IMR-90 (cell line): ENCODE results near the gene TMEM45A. TPM values are rescaled to one million over a fixed set of nuclear protein-coding genes. Genes with fewer than 3 reads are reported as not detected.

Source experiments
- ATAC-seq: fragments of 200-7000 bp; cut with Tn5 transposase; 2 replicates; pipeline ENCODE4 v1.9.1; 2020; ENCODE audit warnings: low read depth, mild to moderate bottlenecking, moderate library complexity
- BruUV-seq: library from RNA; stranded (reverse); fragments of 400-500 nt; replicated peaks from 2 replicates; lab custom pipeline; 2021; lab: Mats Ljungman, UMichigan
- CTCF ChIA-PET: fragments of 300-600 bp; formaldehyde crosslinking; extraction: SDS; loops from one replicate; lab custom pipeline; 2021; ENCODE audit warnings: antibody characterized with exemption; lab: Yijun Ruan, JAX
- POLR2A ChIA-PET: fragments of 300-600 bp; sonication (Branson Sonifier 250); formaldehyde crosslinking; loops from one replicate; lab custom pipeline; 2022; ENCODE audit warnings: antibody characterized with exemption; ENCODE audit not compliant: unreplicated experiment; lab: Charles Lee
- DNase-seq: peaks from one replicate; pipeline ENCODE4 v3.0.0; 2013
- H2AFZ ChIP-seq: replicated peaks from 2 replicates; pipeline ENCODE3; 2013; ENCODE audit warnings: low read length, mild to moderate bottlenecking; ENCODE audit not compliant: poor library complexity
- H2AK5ac ChIP-seq: 2 replicates; pipeline ENCODE4 v1.6.1; 2013; ENCODE audit warnings: low read depth, low read length, inconsistent platforms
- H2AK9ac ChIP-seq: replicated peaks from 2 replicates; pipeline ENCODE3; 2013; ENCODE audit warnings: mild to moderate bottlenecking, low read depth, low read length, moderate library complexity; ENCODE audit not compliant: poor library complexity
- H2BK120ac ChIP-seq: 2 replicates; pipeline ENCODE4 v1.6.1; 2013; ENCODE audit warnings: low read depth, low read length, inconsistent platforms
- H2BK15ac ChIP-seq: 3 replicates; pipeline ENCODE4 v1.6.1; 2013; ENCODE audit warnings: low read depth, low read length, inconsistent platforms
- H2BK20ac ChIP-seq: 2 replicates; pipeline ENCODE4 v1.6.1; 2013; ENCODE audit warnings: low read depth, mild to moderate bottlenecking, inconsistent platforms, low read length, moderate library complexity
- H2BK5ac ChIP-seq: 2 replicates; pipeline ENCODE4 v1.6.1; 2013; ENCODE audit warnings: mild to moderate bottlenecking, low read depth, low read length, inconsistent platforms; ENCODE audit not compliant: poor library complexity, severe bottlenecking
- H3K14ac ChIP-seq: replicated peaks from 2 replicates; pipeline ENCODE4 v1.6.1; 2013; ENCODE audit warnings: low read depth, low read length, inconsistent platforms
- H3K18ac ChIP-seq: 2 replicates; pipeline ENCODE4 v1.6.1; 2013; ENCODE audit warnings: low read depth, low read length, control low read depth
- H3K23ac ChIP-seq: 2 replicates; pipeline ENCODE4 v1.6.1; 2013; ENCODE audit warnings: low read depth, low read length, inconsistent platforms
- H3K27ac ChIP-seq: 2 replicates; pipeline ENCODE4 v1.5.1; 2013; ENCODE audit warnings: mild to moderate bottlenecking, control low read depth, low read length; ENCODE audit not compliant: insufficient read depth
- H3K27me3 ChIP-seq: 2 replicates; pipeline ENCODE4 v1.6.1; 2013; ENCODE audit warnings: low read length; ENCODE audit not compliant: control insufficient read depth, insufficient read depth
- H3K36me3 ChIP-seq: 2 replicates; pipeline ENCODE4 v1.6.1; 2013; ENCODE audit warnings: low read length, mixed read lengths; ENCODE audit not compliant: control insufficient read depth, insufficient read depth
- H3K4ac ChIP-seq: 2 replicates; pipeline ENCODE4 v1.6.1; 2013; ENCODE audit warnings: low read depth, low read length, inconsistent platforms
- H3K4me1 ChIP-seq: 2 replicates; pipeline ENCODE4 v1.6.1; 2013; ENCODE audit warnings: low read length, mixed read lengths; ENCODE audit not compliant: control insufficient read depth, insufficient read depth
- H3K4me2 ChIP-seq: 2 replicates; pipeline ENCODE4 v1.6.1; 2013; ENCODE audit warnings: low read depth, mild to moderate bottlenecking, control low read depth, low read length, moderate library complexity
- H3K4me3 ChIP-seq: 2 replicates; pipeline ENCODE4 v1.5.1; 2013; ENCODE audit warnings: low read depth, mild to moderate bottlenecking, control low read depth, low read length, moderate library complexity; ENCODE audit not compliant: insufficient read depth
- H3K56ac ChIP-seq: 2 replicates; pipeline ENCODE4 v1.6.1; 2013; ENCODE audit warnings: low read length, inconsistent platforms; ENCODE audit not compliant: insufficient read depth; ENCODE audit errors: extremely low read depth
- H3K79me1 ChIP-seq, 2 experiments: 2 replicates each; pipeline ENCODE4 v1.6.1; 2013; ENCODE audit warnings: low read length in 2 of 2, inconsistent platforms in 1 of 2, low read depth in 1 of 2
- H3K9ac ChIP-seq: 2 replicates; pipeline ENCODE4 v1.6.1; 2013; ENCODE audit warnings: low read depth, low read length, control low read depth
- H3K9me1 ChIP-seq: 2 replicates; pipeline ENCODE4 v1.6.1; 2013; ENCODE audit warnings: low read length, inconsistent platforms; ENCODE audit not compliant: insufficient read depth
- H3K9me3 ChIP-seq: 2 replicates; pipeline ENCODE4 v1.6.1; 2013; ENCODE audit warnings: low read length; ENCODE audit not compliant: control insufficient read depth, insufficient read depth
- H4K20me1 ChIP-seq: 2 replicates; pipeline ENCODE4 v1.6.1; 2013; ENCODE audit warnings: low read length, inconsistent platforms; ENCODE audit not compliant: insufficient read depth
- H4K5ac ChIP-seq: 2 replicates; pipeline ENCODE4 v1.6.1; 2013; ENCODE audit warnings: mild to moderate bottlenecking, low read depth, low read length, control low read depth
- H4K8ac ChIP-seq, 2 experiments: 2 replicates each; pipeline ENCODE4 v1.6.1; 2013; ENCODE audit warnings: low read depth in 2 of 2, low read length in 2 of 2, control low read depth in 1 of 2, inconsistent platforms in 1 of 2
- H4K91ac ChIP-seq: 2 replicates; pipeline ENCODE4 v1.6.1; 2013; ENCODE audit warnings: low read depth, low read length, inconsistent platforms; ENCODE audit not compliant: insufficient read depth
- CEBPB ChIP-seq: IDR thresholded peaks from 2 replicates; pipeline ENCODE4 v1.6.1; 2012; ENCODE audit warnings: low read depth, low read length, improper control_type of control experiment
- CHD1 ChIP-seq: IDR thresholded peaks from 2 replicates; pipeline ENCODE4 v1.6.1; 2012; ENCODE audit warnings: low read depth, low read length, improper control_type of control experiment
- CTCF ChIP-seq: conservative IDR thresholded peaks from 2 replicates; pipeline ENCODE4 v1.5.1; 2012; ENCODE audit warnings: mild to moderate bottlenecking, low read depth, low read length, improper control_type of control experiment
- ELK1 ChIP-seq: fragments of 150-350 bp; IDR thresholded peaks from 2 replicates; pipeline ENCODE4 v1.6.1; 2016; ENCODE audit warnings: low read depth, mild to moderate bottlenecking, low read length, moderate library complexity, borderline replicate concordance
- FOS ChIP-seq: fragments of 150-350 bp; IDR thresholded peaks from 2 replicates; pipeline ENCODE4 v1.6.1; 2016; ENCODE audit warnings: low read depth, low read length
- MAFK ChIP-seq: IDR thresholded peaks from 2 replicates; pipeline ENCODE4 v1.6.1; 2012; ENCODE audit warnings: low read depth, low read length, improper control_type of control experiment
- MAZ ChIP-seq: IDR thresholded peaks from 2 replicates; pipeline ENCODE4 v1.6.1; 2012; ENCODE audit warnings: low read depth, mild to moderate bottlenecking, low read length, improper control_type of control experiment, moderate library complexity, borderline replicate concordance
- NFE2L2 ChIP-seq: fragments of 150-350 bp; IDR thresholded peaks from 2 replicates; pipeline ENCODE4 v1.6.1; 2016; ENCODE audit warnings: low read depth, mild to moderate bottlenecking, low read length
- POLR2A ChIP-seq: IDR thresholded peaks from 2 replicates; pipeline ENCODE4 v1.6.1; 2012; ENCODE audit warnings: mild to moderate bottlenecking, low read depth, low read length
- RFX5 ChIP-seq: IDR thresholded peaks from 2 replicates; pipeline ENCODE4 v1.8.0; 2012; ENCODE audit warnings: low read depth, mild to moderate bottlenecking, low read length, moderate library complexity
- USF2 ChIP-seq: fragments of 150-350 bp; IDR thresholded peaks from 2 replicates; pipeline ENCODE4 v1.6.1; 2017; ENCODE audit warnings: mild to moderate bottlenecking, antibody characterized with exemption, low read length, low read depth
- WGBS, 2 experiments: methylation state at CpG; one replicate each; pipeline versions ENCODE4 v1.1.5 to v1.1.7; 2013; ENCODE audit warnings: missing lambda C conversion rate in 2 of 2; ENCODE audit not compliant: insufficient read length in 1 of 2; ENCODE audit errors: extremely low coverage in 2 of 2; 5-methylcytosine and 5-hydroxymethylcytosine counted together
- dilution Hi-C: fragments of 300-500 bp; cut with HindIII; formaldehyde crosslinking; loops from one replicate; pipeline ENCODE4 v1.14.3; 2018; ENCODE audit warnings: low sequenced_read_pairs; ENCODE audit not compliant: unreplicated experiment
- in situ Hi-C: fragments of 300-500 bp; cut with MboI; formaldehyde crosslinking; loops from 3 replicates; pipeline ENCODE4 v1.14.3; 2019; ENCODE audit warnings: low sequenced_read_pairs, inconsistent platforms, mixed read lengths
- intact Hi-C: fragments of 100-400 bp; cut with micrococcal nuclease; formaldehyde crosslinking; loops from 2 replicates; pipeline ENCODE4 v1.10.0; 2022
- polyA plus RNA-seq, 3 experiments: library from polyadenylated mRNA; depleted of rRNA; stranded (reverse); fragments of >200 nt; gene quantifications; 2 replicates each; pipeline ENCODE4 v1.2.3, GENCODE V29; 2012; ENCODE audit warnings: low replicate concordance in 1 of 3
- total RNA-seq: library from RNA; depleted of rRNA; stranded (reverse); fragments of >200 nt; gene quantifications from 2 replicates; pipeline ENCODE4 v1.2.3, GENCODE V29; 2012

Gene TMEM45A
- total and polyA plus RNA-seq, 2 of the 4 experiments (the other 2 are of a cell fraction), result 13.6 to 21.7 TPM

DNA sequence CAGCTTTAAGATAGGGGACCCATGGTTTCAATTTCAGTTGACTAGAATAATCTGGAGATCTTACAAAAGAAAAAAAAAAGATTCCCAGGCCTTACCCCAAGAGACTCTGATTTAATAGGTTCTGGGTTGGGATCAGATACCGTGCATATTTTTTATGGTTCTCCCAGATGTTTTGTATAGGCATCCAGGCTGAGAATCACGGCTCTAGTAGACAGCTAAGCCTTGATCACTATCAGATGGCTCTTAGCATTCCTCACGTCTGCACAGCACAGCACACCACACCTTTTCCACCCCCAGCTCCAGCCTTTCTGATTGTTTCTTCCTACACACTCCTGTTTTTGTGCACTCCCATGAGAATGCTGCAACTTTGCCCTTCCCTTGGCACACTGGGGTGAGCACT lies 40.8 kb downstream of the TMEM45A start:
- Histone ChIP-seq H2BK15ac (no peak overlapping the region), H3K4ac (no peak overlapping the region), H2BK120ac (no peak overlapping the region), H3K4me3 (no peak overlapping the region), H4K5ac (no peak overlapping the region), H3K23ac (no peak overlapping the region), H3K9me1 (no peaks in the 10 kb centered on the region), H3K27ac (no peak overlapping the region), H3K18ac (no peak overlapping the region), H2AFZ (no peak overlapping the region), H3K14ac (no peak overlapping the region), H4K20me1 (no peaks in the 10 kb centered on the region), H2BK20ac (no peak overlapping the region), H2AK9ac (no peak overlapping the region), H3K56ac (no peak overlapping the region), H3K27me3 (no peaks in the 10 kb centered on the region), H2AK5ac (no peak overlapping the region), H3K4me1 (peaks cover 4% of the 10 kb centered on the region; the same call in 1 of the 2 replicates), H3K36me3 (no peaks in the 10 kb centered on the region; the same call in 1 of the 2 replicates), H3K79me1 (no peaks in the 10 kb centered on the region), H4K8ac (no peak overlapping the region), H3K9ac (no peak overlapping the region), H4K91ac (no peak overlapping the region), H3K9me3 (no peaks in the 10 kb centered on the region), H3K4me2 (no peak overlapping the region), H2BK5ac (no peak overlapping the region)
- dilution Hi-C loops (no loop called here), intact Hi-C loops (no loop called here), in situ Hi-C loops (no loop called here)
- no peak for TF ChIP-seq MAFK
- no peak for TF ChIP-seq USF2
- no peak for TF ChIP-seq CEBPB
- no peak for TF ChIP-seq FOS
- no peak for TF ChIP-seq CHD1
- TF ChIP-seq POLR2A, result no peak
- TF ChIP-seq CTCF, result no peak
- TF ChIP-seq ELK1, result no peak
- no peak for TF ChIP-seq RFX5
- no peak for TF ChIP-seq NFE2L2
- no peak for TF ChIP-seq MAZ
- ATAC-seq (no peak; the same call in 1 of the 2 replicates), DNase-seq (no peak)
- CTCF ChIA-PET, result interaction anchor here (1.2 kb wide), 1 partner anchor 10 kb away, joined by 3 read pairs; no protein-coding TSS in a partner anchor
- POLR2A ChIA-PET, result no interaction called here
- no CpG with 5 or more reads among the region's 3 CpGs for WGBS, 2 experiments
- BruUV-seq, result no TSS peak
